HEK293 (cell line): ENCODE measurements around the gene TSPO2.

Source experiments
- CTCF ChIP-seq: fragments of 450-650 bp; formaldehyde crosslinking; IDR thresholded peaks from 2 replicates; pipeline ENCODE4 v1.5.1; 2016; ENCODE audit warnings: missing biosample characterization, missing genetic modification characterization
- GLIS1 ChIP-seq: fragments of 450-650 bp; formaldehyde crosslinking; IDR thresholded peaks from 2 replicates; pipeline ENCODE4 v1.5.1; 2016; ENCODE audit warnings: missing biosample characterization, missing genetic modification characterization
- HOXC10 ChIP-seq: sonication (generic); formaldehyde crosslinking; IDR thresholded peaks from 2 replicates; pipeline ENCODE4 v1.8.1; 2023; ENCODE audit warnings: mild to moderate bottlenecking, missing genetic modification reagents
- REPIN1 ChIP-seq: fragments of 450-650 bp; formaldehyde crosslinking; IDR thresholded peaks from 2 replicates; pipeline ENCODE4 v1.5.1; 2017; ENCODE audit warnings: missing biosample characterization, missing genetic modification characterization, low read depth
- REST ChIP-seq: fragments of 450-650 bp; formaldehyde crosslinking; IDR thresholded peaks from 2 replicates; pipeline ENCODE4 v1.5.1; 2016; ENCODE audit warnings: missing biosample characterization, missing genetic modification characterization
- TRIM28 ChIP-seq: IDR thresholded peaks from 2 replicates; pipeline ENCODE4 v1.6.1; 2011; ENCODE audit warnings: low read length, control low read depth, borderline replicate concordance
- ZBTB21 ChIP-seq: fragments of 450-650 bp; formaldehyde crosslinking; IDR thresholded peaks from 2 replicates; pipeline ENCODE4 v1.5.1; 2017; ENCODE audit warnings: missing biosample characterization, missing genetic modification characterization
- ZBTB8A ChIP-seq: fragments of 450-650 bp; formaldehyde crosslinking; IDR thresholded peaks from 2 replicates; pipeline ENCODE4 v1.5.1; 2016; ENCODE audit warnings: missing biosample characterization, missing genetic modification characterization
- ZNF146 ChIP-seq: fragments of 450-650 bp; formaldehyde crosslinking; IDR thresholded peaks from 2 replicates; pipeline ENCODE4 v1.5.1; 2016; ENCODE audit warnings: missing biosample characterization, missing genetic modification characterization
- ZNF202 ChIP-seq: fragments of 450-650 bp; formaldehyde crosslinking; IDR thresholded peaks from 2 replicates; pipeline ENCODE4 v1.5.1; 2016; ENCODE audit warnings: missing biosample characterization, missing genetic modification characterization, borderline replicate concordance
- ZNF274 ChIP-seq, 2 experiments: fragments of 200-500 bp in 1 of 2; fragments of 450-650 bp in 1 of 2; sonication (Bioruptor generic) in 1 of 2; formaldehyde crosslinking in 1 of 2; IDR thresholded peaks; 2 replicates each; pipeline versions ENCODE4 v1.5.1 to v1.6.1; 2014 to 2016; ENCODE audit warnings: borderline replicate concordance in 1 of 2, inconsistent platforms in 1 of 2, low read length in 1 of 2, missing biosample characterization in 1 of 2, missing genetic modification characterization in 1 of 2
- ZNF292 ChIP-seq: fragments of 450-650 bp; formaldehyde crosslinking; IDR thresholded peaks from 2 replicates; pipeline ENCODE4 v1.5.1; 2016; ENCODE audit warnings: low read depth, missing biosample characterization, missing genetic modification characterization, borderline replicate concordance
- ZNF560 ChIP-seq: fragments of 450-650 bp; formaldehyde crosslinking; IDR thresholded peaks from 2 replicates; pipeline ENCODE4 v1.5.1; 2017; ENCODE audit warnings: missing biosample characterization, missing genetic modification characterization, borderline replicate concordance
- ZNF561 ChIP-seq: fragments of 450-650 bp; IDR thresholded peaks from 2 replicates; pipeline ENCODE4 v1.5.1; 2018; ENCODE audit warnings: missing biosample characterization, missing genetic modification characterization, borderline replicate concordance

GRCh38 chr6:41053041-41053440 is 10.8 kb downstream of the TSPO2 start, which contains the start of gene APOBEC2:
- TF ChIP-seq ZBTB8A (no peak), CTCF (no peak), ZNF202 (tag by site-specific recombination) (no peak), ZNF560 (tag by site-specific recombination) (no peak), ZNF292 (tag by site-specific recombination) (no peak), REST (tag by site-specific recombination) (no peak), ZBTB21 (no peak), TRIM28 (no peak), ZNF561 (tag by site-specific recombination) (no peak), HOXC10 (CRISPR knock-in tag) (no peak), REPIN1 (tag by site-specific recombination) (no peak), GLIS1 (tag by site-specific recombination) (no peak), ZNF146 (tag by site-specific recombination) (no peak), ZNF274 (IDR thresholded peaks at IDR 0.05; ENCODE audit: low read length) (no peak), ZNF274 (tag by site-specific recombination; IDR thresholded peaks at IDR 0.05; ENCODE audit: borderline replicate concordance) (no peak)
